ENCODE data around the gene TAPT1. TPM values are rescaled to one million over a fixed set of nuclear protein-coding genes. Genes with fewer than 3 reads are reported as not detected.

Gene TAPT1
- polyA plus RNA-seq, 2 of the 4 experiments (the other 2 are of a cell fraction): 11.5 to 17.1 TPM

DNA sequence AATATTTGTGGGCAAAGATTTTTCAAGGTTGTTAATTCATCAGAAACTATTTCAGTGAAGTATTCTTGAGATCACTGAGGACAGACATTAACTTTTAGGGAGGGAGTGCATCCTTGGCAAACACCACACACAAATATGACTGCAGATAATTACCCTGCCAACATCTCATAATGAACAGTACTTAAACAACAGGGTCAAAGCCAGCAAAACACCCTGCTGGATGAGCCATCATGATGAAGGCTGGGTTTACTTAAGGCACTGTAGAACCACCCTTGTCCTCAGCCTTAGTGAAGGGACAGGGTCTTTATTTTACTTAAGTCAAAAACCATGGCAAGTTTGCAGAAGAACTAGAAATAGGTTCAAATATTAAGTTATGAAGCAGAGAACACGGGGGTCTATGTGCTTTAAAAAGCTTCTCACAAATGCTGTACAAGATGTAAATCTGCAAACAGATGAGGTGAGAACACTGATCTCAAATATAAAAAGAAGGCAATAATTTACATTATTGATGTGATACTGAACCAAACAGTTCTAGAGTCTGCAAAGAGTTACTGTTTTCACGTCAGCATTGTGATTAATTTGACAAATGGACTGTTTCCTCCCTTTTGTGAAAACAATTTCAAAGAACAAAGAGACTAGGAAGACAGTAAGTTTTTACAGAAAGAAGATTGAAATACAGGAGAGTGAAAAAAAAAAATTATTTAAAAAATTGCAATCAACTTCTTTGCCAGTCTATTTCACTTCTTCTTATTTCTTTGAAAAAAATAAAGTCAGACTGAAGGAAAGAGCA, 28.2 kb downstream of the TAPT1 start:
- ATAC-seq: no peak
- no peak overlapping the region for H3K27ac ChIP-seq
- ChIA-PET CTCF (interaction anchor here (1.0 to 2.9 kb wide), 9 partner anchors 10 to 424 kb away, joined by 3 to 22 read pairs (median 4); no protein-coding TSS in a partner anchor), POLR2A (no interaction called here)
- H3K4me2 ChIP-seq: no peak overlapping the region
- DNase-seq (ENCODE audit: low read depth in 1 of 2, low spot score in 1 of 2): no peak
- H3K9me3 ChIP-seq: no peaks in the 10 kb centered on the region
- WGBS (ENCODE audit: missing lambda C conversion rate): 88% methylated on average over 2 of the region's 2 CpGs
- no peak for FAIRE-seq
- TF ChIP-seq CHD4 (IDR thresholded peaks at IDR 0.05; ENCODE audit: borderline replicate concordance): no peak
- no peak for TF ChIP-seq MAFK (IDR thresholded peaks at IDR 0.05; ENCODE audit: partially characterized antibody)
- TF ChIP-seq, protein P1, sequence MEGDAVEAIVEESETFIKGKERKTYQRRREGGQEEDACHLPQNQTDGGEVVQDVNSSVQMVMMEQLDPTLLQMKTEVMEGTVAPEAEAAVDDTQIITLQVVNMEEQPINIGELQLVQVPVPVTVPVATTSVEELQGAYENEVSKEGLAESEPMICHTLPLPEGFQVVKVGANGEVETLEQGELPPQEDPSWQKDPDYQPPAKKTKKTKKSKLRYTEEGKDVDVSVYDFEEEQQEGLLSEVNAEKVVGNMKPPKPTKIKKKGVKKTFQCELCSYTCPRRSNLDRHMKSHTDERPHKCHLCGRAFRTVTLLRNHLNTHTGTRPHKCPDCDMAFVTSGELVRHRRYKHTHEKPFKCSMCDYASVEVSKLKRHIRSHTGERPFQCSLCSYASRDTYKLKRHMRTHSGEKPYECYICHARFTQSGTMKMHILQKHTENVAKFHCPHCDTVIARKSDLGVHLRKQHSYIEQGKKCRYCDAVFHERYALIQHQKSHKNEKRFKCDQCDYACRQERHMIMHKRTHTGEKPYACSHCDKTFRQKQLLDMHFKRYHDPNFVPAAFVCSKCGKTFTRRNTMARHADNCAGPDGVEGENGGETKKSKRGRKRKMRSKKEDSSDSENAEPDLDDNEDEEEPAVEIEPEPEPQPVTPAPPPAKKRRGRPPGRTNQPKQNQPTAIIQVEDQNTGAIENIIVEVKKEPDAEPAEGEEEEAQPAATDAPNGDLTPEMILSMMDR (IDR thresholded peaks at IDR 0.05): no peak
- TF ChIP-seq CBX8 (IDR thresholded peaks at IDR 0.05): no peak
- TF ChIP-seq POLR2AphosphoS2 (conservative IDR thresholded peaks at IDR 0.05; ENCODE audit: low read length): no peak
- TF ChIP-seq TP53 (CRISPR knock-in tag; IDR thresholded peaks at IDR 0.05): no peak
- no peak for TF ChIP-seq EHF (CRISPR knock-in tag; IDR thresholded peaks at IDR 0.05)
- no peak for TF ChIP-seq EP300 (IDR thresholded peaks at IDR 0.05)
- TF ChIP-seq REST (IDR thresholded peaks at IDR 0.05): no peak
- TF ChIP-seq RARB (CRISPR knock-in tag; IDR thresholded peaks at IDR 0.05): no peak
- TF ChIP-seq ATOH8 (CRISPR knock-in tag; IDR thresholded peaks at IDR 0.05; ENCODE audit: low read depth): no peak
- peaks cover 12% of the 10 kb centered on the region; the same call in 2 of the 3 replicates for H3K4me1 ChIP-seq
- no peak overlapping the region for H3K4me3 ChIP-seq

- no peaks in the 10 kb centered on the region for H3K9me3 ChIP-seq
- peak overlapping the region; percentile 39 to 69; a peak in 3 of 6 replicates for H3K27ac ChIP-seq
- ATAC-seq (peak; percentile 85 to 90), FAIRE-seq (no peak), DNase-seq (ENCODE audit: low read depth in 1 of 2, low spot score in 1 of 2) (peak; percentile 8 to 54)
- CTCF ChIA-PET: interaction anchor here (0.7 to 2.9 kb wide), 16 partner anchors 9 to 391 kb away, joined by 3 to 22 read pairs (median 4); no protein-coding TSS in a partner anchor
- H3K4me2 ChIP-seq: peak overlapping the region; percentile 80
- POLR2A ChIA-PET: no interaction called here
- 0 out of 3 replicates have a peak overlapping the region, but pooled peaks have one; percentile 27 for H3K4me3 ChIP-seq
- 46% methylated on average over 9 of the region's 9 CpGs for WGBS (ENCODE audit: missing lambda C conversion rate)
- peaks cover 12% of the 10 kb centered on the region; the same call in 2 of the 3 replicates for H3K4me1 ChIP-seq
- no peak for TF ChIP-seq ZFP36 (IDR thresholded peaks at IDR 0.05; ENCODE audit: borderline replicate concordance, partially characterized antibody)
- no peak for TF ChIP-seq FOSB (CRISPR knock-in tag; IDR thresholded peaks at IDR 0.05)
- no peak for TF ChIP-seq EHF (CRISPR knock-in tag; IDR thresholded peaks at IDR 0.05)
- TF ChIP-seq PHF8 (IDR thresholded peaks at IDR 0.05; ENCODE audit: borderline replicate concordance, low read depth): no peak
- no peak for TF ChIP-seq TFCP2L1 (CRISPR knock-in tag; IDR thresholded peaks at IDR 0.05)
- peak; percentile 51; the same call in 2 of the 3 replicates for TF ChIP-seq SMC3 (IDR thresholded peaks at IDR 0.05)
- TF ChIP-seq HMGXB4 (CRISPR knock-in tag; IDR thresholded peaks at IDR 0.05; ENCODE audit: borderline replicate concordance): no peak
- TF ChIP-seq POLR2AphosphoS2 (conservative IDR thresholded peaks at IDR 0.05; ENCODE audit: low read length): no peak
- peak; percentile 38 to 47; a peak in 3 of 5 replicates for TF ChIP-seq RAD21 (conservative IDR thresholded peaks at IDR 0.05 in 1 of 2, IDR thresholded peaks at IDR 0.05 in 1 of 2)
- TF ChIP-seq CHD4 (IDR thresholded peaks at IDR 0.05; ENCODE audit: borderline replicate concordance): no peak
- TF ChIP-seq USF2 (IDR thresholded peaks at IDR 0.05): no peak
- TF ChIP-seq HES2 (IDR thresholded peaks at IDR 0.05): no peak
Measured at GRCh38 chr4:16196482-16197393, 29.5 kb downstream of the TAPT1 start.

All from A549 (cell line).